HepG2 (cell line): ENCODE measurements around the gene TMEM235. TPM values are rescaled to one million over a fixed set of nuclear protein-coding genes. Genes with fewer than 3 reads are reported as not detected.

Experiments
- CHCHD3 ChIP-seq: sonication (generic); formaldehyde crosslinking; IDR thresholded peaks from 2 replicates; pipeline ENCODE4 v1.8.0; 2022; ENCODE audit warnings: mild to moderate bottlenecking, missing genetic modification reagents, moderate library complexity
- HOXA5 ChIP-seq: sonication (generic); formaldehyde crosslinking; IDR thresholded peaks from 2 replicates; pipeline ENCODE4 v1.4.0; 2020; ENCODE audit warnings: missing genetic modification reagents
- NCOR1 ChIP-seq: fragments of 200-600 bp; sonication (generic); IDR thresholded peaks from 2 replicates; pipeline ENCODE4 v1.7.0; 2017; ENCODE audit warnings: antibody characterized with exemption, low read length, borderline replicate concordance
- NR2F1 ChIP-seq, 2 experiments: fragments of 450-650 bp in 1 of 2; formaldehyde crosslinking in 1 of 2; IDR thresholded peaks; 2 replicates each; pipeline versions ENCODE4 v1.5.0 to v1.6.1; 2016 to 2020; ENCODE audit warnings: mild to moderate bottlenecking in 1 of 2, missing compliant biosample characterization in 1 of 2, missing genetic modification reagents in 1 of 2, moderate library complexity in 1 of 2
- PITX1 ChIP-seq: sonication (generic); formaldehyde crosslinking; IDR thresholded peaks from 2 replicates; pipeline ENCODE4 v1.5.1; 2020; ENCODE audit warnings: mild to moderate bottlenecking, missing genetic modification reagents
- POLR2A ChIP-seq, 2 experiments: IDR thresholded peaks; 2 replicates each; pipeline ENCODE4 v1.6.1; 2011; ENCODE audit warnings: low read depth in 2 of 2, low read length in 2 of 2, mild to moderate bottlenecking in 1 of 2, moderate library complexity in 1 of 2; ENCODE audit not compliant: insufficient read depth in 1 of 2
- SPEN ChIP-seq: sonication (generic); formaldehyde crosslinking; IDR thresholded peaks from 2 replicates; pipeline ENCODE4 v1.5.1; 2020; ENCODE audit warnings: low read depth, mild to moderate bottlenecking, missing genetic modification reagents
- TMF1 ChIP-seq: sonication (generic); formaldehyde crosslinking; IDR thresholded peaks from 2 replicates; pipeline ENCODE4 v1.8.1; 2022; ENCODE audit warnings: low read depth, missing genetic modification reagents
- ZNF160 ChIP-seq: sonication (generic); formaldehyde crosslinking; IDR thresholded peaks from 2 replicates; pipeline ENCODE4 v1.8.0; 2022; ENCODE audit warnings: mild to moderate bottlenecking, inconsistent platforms, missing genetic modification reagents
- ZNF264 ChIP-seq: sonication (generic); formaldehyde crosslinking; IDR thresholded peaks from 2 replicates; pipeline ENCODE4 v1.4.0; 2020; ENCODE audit warnings: missing genetic modification reagents
- ZNF530 ChIP-seq: sonication (generic); formaldehyde crosslinking; IDR thresholded peaks from 2 replicates; pipeline ENCODE4 v1.5.0; 2020; ENCODE audit warnings: low read depth, mild to moderate bottlenecking, missing genetic modification reagents
- ZNF720 ChIP-seq: sonication (generic); formaldehyde crosslinking; IDR thresholded peaks from 2 replicates; pipeline ENCODE4 v1.4.0; 2020; ENCODE audit warnings: missing genetic modification reagents
- ZSCAN31 ChIP-seq: sonication (generic); formaldehyde crosslinking; IDR thresholded peaks from 2 replicates; pipeline ENCODE4 v1.5.0; 2020; ENCODE audit warnings: low read depth, mild to moderate bottlenecking, missing genetic modification reagents
- polyA plus RNA-seq, 8 experiments: library from polyadenylated mRNA; depleted of rRNA in 3 of 8; stranded (reverse) in 7 of 8; unstranded in 1 of 8; fragments of >200 nt; fragmentation: Illumina TruSeq in 4 of 8; extraction: Trizol in 4 of 8; gene quantifications; 2 replicates each; pipeline versions ENCODE4 v1.2.1 to v1.2.3, GENCODE V29; 2011 to 2016; ENCODE audit warnings: low read depth in 4 of 8, missing spikeins in 1 of 8, mixed read lengths in 1 of 8; ENCODE audit not compliant: insufficient read depth in 1 of 8
- total RNA-seq, 5 experiments: library from RNA; depleted of rRNA; stranded (reverse); fragments of >200 nt; fragmentation: Illumina TruSeq; extraction: Trizol; gene quantifications; 2 replicates each; pipeline ENCODE4 v1.2.3, GENCODE V29; 2016; ENCODE audit warnings: low read depth in 1 of 5
- TF ChIP-seq, protein P1 (sequence below): sonication (generic); formaldehyde crosslinking; conservative IDR thresholded peaks from 2 replicates; pipeline ENCODE4 v1.4.0; 2020; ENCODE audit warnings: missing genetic modification reagents
- TF ChIP-seq, protein P2 (sequence below): sonication (generic); formaldehyde crosslinking; IDR thresholded peaks from 2 replicates; pipeline ENCODE4 v1.5.1; 2020; ENCODE audit warnings: mild to moderate bottlenecking, missing genetic modification reagents, moderate library complexity
- TF ChIP-seq, protein P3 (sequence below): sonication (generic); formaldehyde crosslinking; IDR thresholded peaks from 2 replicates; pipeline ENCODE4 v1.4.0; 2020; ENCODE audit warnings: missing genetic modification reagents
- TF ChIP-seq, protein P4 (sequence below): sonication (generic); formaldehyde crosslinking; IDR thresholded peaks from 2 replicates; pipeline ENCODE4 v1.5.0; 2020; ENCODE audit warnings: mild to moderate bottlenecking, missing genetic modification reagents
- TF ChIP-seq, protein P5 (sequence below): sonication (generic); formaldehyde crosslinking; IDR thresholded peaks from 2 replicates; pipeline ENCODE4 v1.5.0; 2020; ENCODE audit warnings: missing genetic modification reagents, mild to moderate bottlenecking, borderline replicate concordance

Gene TMEM235
- total and polyA plus RNA-seq, 2 of the 13 experiments (the other 11 are each of a cell fraction or from before 2014, with no cell fraction given), result not detected

DNA sequence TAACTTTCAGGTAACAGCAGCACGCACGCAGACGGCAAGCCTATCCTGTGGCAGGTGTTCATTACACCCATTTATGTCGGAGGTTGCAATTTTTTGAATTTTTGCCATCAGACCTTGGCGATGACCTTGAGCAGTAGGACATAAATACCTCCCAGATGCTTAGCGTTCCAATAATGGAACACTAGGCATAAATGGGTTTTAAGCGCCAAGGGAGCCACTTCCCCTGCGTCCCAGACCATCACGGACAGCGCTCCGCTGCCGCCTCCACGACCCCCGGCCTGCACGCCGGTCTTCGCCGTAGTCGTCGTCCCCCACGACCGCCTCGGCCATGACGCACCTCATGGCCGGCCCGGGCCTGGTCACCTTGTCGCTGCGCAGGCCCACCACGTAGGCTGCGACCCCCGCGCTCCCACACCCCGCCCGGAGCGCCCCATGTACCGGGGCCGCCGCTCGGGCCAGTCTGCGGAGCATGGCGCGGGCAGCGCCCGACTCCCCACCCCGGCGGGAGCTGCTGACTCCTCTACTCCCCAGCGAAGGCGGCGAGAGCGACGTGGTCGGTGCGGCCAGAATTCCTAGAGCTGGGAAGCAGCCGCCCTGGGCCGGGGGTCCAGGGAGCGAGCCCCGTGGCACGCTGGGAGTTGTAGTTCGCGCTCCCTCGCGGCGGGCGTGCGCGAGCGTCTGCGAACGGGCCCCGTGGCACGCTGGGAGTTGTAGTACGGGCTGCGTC is 22.7 kb downstream of the TMEM235 start (continued):
- no peak for TF ChIP-seq ZNF530
- peak; percentile 59; the same call in 1 of the 2 replicates for TF ChIP-seq PITX1 (CRISPR knock-in tag)
- peak; percentile 83 for TF ChIP-seq HOXA5 (CRISPR knock-in tag)
- TF ChIP-seq, protein P1, sequence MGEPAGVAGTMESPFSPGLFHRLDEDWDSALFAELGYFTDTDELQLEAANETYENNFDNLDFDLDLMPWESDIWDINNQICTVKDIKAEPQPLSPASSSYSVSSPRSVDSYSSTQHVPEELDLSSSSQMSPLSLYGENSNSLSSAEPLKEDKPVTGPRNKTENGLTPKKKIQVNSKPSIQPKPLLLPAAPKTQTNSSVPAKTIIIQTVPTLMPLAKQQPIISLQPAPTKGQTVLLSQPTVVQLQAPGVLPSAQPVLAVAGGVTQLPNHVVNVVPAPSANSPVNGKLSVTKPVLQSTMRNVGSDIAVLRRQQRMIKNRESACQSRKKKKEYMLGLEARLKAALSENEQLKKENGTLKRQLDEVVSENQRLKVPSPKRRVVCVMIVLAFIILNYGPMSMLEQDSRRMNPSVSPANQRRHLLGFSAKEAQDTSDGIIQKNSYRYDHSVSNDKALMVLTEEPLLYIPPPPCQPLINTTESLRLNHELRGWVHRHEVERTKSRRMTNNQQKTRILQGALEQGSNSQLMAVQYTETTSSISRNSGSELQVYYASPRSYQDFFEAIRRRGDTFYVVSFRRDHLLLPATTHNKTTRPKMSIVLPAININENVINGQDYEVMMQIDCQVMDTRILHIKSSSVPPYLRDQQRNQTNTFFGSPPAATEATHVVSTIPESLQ (CRISPR knock-in tag), result no peak
- TF ChIP-seq, protein P2, sequence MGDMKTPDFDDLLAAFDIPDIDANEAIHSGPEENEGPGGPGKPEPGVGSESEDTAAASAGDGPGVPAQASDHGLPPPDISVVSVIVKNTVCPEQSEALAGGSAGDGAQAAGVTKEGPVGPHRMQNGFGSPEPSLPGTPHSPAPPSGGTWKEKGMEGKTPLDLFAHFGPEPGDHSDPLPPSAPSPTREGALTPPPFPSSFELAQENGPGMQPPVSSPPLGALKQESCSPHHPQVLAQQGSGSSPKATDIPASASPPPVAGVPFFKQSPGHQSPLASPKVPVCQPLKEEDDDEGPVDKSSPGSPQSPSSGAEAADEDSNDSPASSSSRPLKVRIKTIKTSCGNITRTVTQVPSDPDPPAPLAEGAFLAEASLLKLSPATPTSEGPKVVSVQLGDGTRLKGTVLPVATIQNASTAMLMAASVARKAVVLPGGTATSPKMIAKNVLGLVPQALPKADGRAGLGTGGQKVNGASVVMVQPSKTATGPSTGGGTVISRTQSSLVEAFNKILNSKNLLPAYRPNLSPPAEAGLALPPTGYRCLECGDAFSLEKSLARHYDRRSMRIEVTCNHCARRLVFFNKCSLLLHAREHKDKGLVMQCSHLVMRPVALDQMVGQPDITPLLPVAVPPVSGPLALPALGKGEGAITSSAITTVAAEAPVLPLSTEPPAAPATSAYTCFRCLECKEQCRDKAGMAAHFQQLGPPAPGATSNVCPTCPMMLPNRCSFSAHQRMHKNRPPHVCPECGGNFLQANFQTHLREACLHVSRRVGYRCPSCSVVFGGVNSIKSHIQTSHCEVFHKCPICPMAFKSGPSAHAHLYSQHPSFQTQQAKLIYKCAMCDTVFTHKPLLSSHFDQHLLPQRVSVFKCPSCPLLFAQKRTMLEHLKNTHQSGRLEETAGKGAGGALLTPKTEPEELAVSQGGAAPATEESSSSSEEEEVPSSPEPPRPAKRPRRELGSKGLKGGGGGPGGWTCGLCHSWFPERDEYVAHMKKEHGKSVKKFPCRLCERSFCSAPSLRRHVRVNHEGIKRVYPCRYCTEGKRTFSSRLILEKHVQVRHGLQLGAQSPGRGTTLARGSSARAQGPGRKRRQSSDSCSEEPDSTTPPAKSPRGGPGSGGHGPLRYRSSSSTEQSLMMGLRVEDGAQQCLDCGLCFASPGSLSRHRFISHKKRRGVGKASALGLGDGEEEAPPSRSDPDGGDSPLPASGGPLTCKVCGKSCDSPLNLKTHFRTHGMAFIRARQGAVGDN (CRISPR knock-in tag), result peak; percentile 99
- TF ChIP-seq POLR2A (IDR thresholded peaks at IDR 0.05; ENCODE audit: insufficient read depth in 1 of 2, low read depth in 2 of 2, low read length in 2 of 2), result peak; percentile 68 to 85
- TF ChIP-seq SPEN (CRISPR knock-in tag), result peak; percentile 93
- no peak; the same call in 1 of the 2 replicates for TF ChIP-seq ZNF720 (CRISPR knock-in tag)
- no peak for TF ChIP-seq NR2F1 (CRISPR knock-in tag; IDR thresholded peaks at IDR 0.05)
- peak; percentile 90 for TF ChIP-seq ZNF160 (CRISPR knock-in tag)
- TF ChIP-seq, protein P3, sequence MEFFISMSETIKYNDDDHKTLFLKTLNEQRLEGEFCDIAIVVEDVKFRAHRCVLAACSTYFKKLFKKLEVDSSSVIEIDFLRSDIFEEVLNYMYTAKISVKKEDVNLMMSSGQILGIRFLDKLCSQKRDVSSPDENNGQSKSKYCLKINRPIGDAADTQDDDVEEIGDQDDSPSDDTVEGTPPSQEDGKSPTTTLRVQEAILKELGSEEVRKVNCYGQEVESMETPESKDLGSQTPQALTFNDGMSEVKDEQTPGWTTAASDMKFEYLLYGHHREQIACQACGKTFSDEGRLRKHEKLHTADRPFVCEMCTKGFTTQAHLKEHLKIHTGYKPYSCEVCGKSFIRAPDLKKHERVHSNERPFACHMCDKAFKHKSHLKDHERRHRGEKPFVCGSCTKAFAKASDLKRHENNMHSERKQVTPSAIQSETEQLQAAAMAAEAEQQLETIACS (CRISPR knock-in tag), result peak; percentile 91
- TF ChIP-seq, protein P4, sequence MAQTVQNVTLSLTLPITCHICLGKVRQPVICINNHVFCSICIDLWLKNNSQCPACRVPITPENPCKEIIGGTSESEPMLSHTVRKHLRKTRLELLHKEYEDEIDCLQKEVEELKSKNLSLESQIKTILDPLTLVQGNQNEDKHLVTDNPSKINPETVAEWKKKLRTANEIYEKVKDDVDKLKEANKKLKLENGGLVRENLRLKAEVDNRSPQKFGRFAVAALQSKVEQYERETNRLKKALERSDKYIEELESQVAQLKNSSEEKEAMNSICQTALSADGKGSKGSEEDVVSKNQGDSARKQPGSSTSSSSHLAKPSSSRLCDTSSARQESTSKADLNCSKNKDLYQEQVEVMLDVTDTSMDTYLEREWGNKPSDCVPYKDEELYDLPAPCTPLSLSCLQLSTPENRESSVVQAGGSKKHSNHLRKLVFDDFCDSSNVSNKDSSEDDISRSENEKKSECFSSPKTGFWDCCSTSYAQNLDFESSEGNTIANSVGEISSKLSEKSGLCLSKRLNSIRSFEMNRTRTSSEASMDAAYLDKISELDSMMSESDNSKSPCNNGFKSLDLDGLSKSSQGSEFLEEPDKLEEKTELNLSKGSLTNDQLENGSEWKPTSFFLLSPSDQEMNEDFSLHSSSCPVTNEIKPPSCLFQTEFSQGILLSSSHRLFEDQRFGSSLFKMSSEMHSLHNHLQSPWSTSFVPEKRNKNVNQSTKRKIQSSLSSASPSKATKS (CRISPR knock-in tag), result no peak
- peak; percentile 73; the same call in 1 of the 2 replicates for TF ChIP-seq ZSCAN31
- no peak for TF ChIP-seq NCOR1
- TF ChIP-seq, protein P5, sequence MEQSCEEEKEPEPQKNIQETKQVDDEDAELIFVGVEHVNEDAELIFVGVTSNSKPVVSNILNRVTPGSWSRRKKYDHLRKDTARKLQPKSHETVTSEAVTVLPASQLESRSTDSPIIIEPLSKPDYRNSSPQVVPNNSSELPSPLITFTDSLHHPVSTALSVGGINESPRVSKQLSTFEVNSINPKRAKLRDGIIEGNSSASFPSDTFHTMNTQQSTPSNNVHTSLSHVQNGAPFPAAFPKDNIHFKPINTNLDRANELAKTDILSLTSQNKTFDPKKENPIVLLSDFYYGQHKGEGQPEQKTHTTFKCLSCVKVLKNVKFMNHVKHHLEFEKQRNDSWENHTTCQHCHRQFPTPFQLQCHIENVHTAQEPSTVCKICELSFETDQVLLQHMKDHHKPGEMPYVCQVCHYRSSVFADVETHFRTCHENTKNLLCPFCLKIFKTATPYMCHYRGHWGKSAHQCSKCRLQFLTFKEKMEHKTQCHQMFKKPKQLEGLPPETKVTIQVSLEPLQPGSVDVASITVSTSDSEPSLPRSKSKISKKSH (CRISPR knock-in tag), result peak; percentile 93
- peak; percentile 6; the same call in 1 of the 2 replicates for TF ChIP-seq CHCHD3 (CRISPR knock-in tag)
- peak; percentile 68 for TF ChIP-seq ZNF264 (CRISPR knock-in tag)
- TF ChIP-seq TMF1 (CRISPR knock-in tag), result peak; percentile 87; the same call in 1 of the 2 replicates
